Activated CD4-positive, alpha-beta memory T cell treated with anti-CD3 and anti-CD28 coated beads for 36 hours (primary cell): Measurements from ENCODE around the gene MDK. TPM values are rescaled to one million over a fixed set of nuclear protein-coding genes. Genes with fewer than 3 reads are reported as not detected.

Experiments
- CTCF ChIA-PET: fragments of 350-600 bp; sonication (Branson Sonifier 250); formaldehyde crosslinking; loops from one replicate; lab custom pipeline; 2021; ENCODE audit warnings: antibody characterized with exemption, inconsistent platforms; lab: Charles Lee
- POLR2A ChIA-PET: fragments of 350-600 bp; sonication (Branson Sonifier 250); formaldehyde crosslinking; loops from one replicate; lab custom pipeline; 2021; ENCODE audit warnings: antibody characterized with exemption; lab: Charles Lee
- DNase-seq: peaks from one replicate; pipeline ENCODE4 v3.0.0-alpha.2; 2020
- H3K27ac Mint-ChIP-seq: one replicate; pipeline ENCODE4 v1.8.0; 2021; ENCODE audit warnings: mixed read lengths
- H3K27me3 Mint-ChIP-seq: one replicate; pipeline ENCODE4 v1.8.0; 2021; ENCODE audit warnings: mixed read lengths
- H3K36me3 Mint-ChIP-seq: one replicate; pipeline ENCODE4 v1.8.0; 2021; ENCODE audit warnings: mixed read lengths
- H3K4me1 Mint-ChIP-seq: one replicate; pipeline ENCODE4 v1.8.0; 2021; ENCODE audit warnings: low read depth, mixed read lengths
- H3K4me3 Mint-ChIP-seq: one replicate; pipeline ENCODE4 v1.8.0; 2021; ENCODE audit warnings: mild to moderate bottlenecking, mixed read lengths
- H3K9me3 Mint-ChIP-seq: one replicate; pipeline ENCODE4 v1.8.0; 2021; ENCODE audit warnings: mixed read lengths
- intact Hi-C: fragments of 100-400 bp; cut with micrococcal nuclease; formaldehyde crosslinking; loops from one replicate; pipeline ENCODE4 v1.15.1; 2023
- total RNA-seq, 2 experiments: library from RNA; stranded (reverse); gene quantifications; one replicate each; pipeline ENCODE4 v1.2.3, GENCODE V29; 2021

MDK gene
- total RNA-seq, 2 experiments from 2014 or later = 5.9 to 7.0 TPM

GRCh38 chr11:46392421-46393230 lies 11.2 kb downstream of the MDK start:
- peaks cover 37% of the 10 kb centered on the region for H3K27me3 Mint-ChIP-seq
- peak overlapping the region; percentile 71 for H3K4me3 Mint-ChIP-seq
- intact Hi-C loops = no loop called here
- peak; percentile 87 for DNase-seq
- H3K36me3 Mint-ChIP-seq = peaks cover 3% of the 10 kb centered on the region
- H3K9me3 Mint-ChIP-seq = no peaks in the 10 kb centered on the region
- no peak overlapping the region for H3K27ac Mint-ChIP-seq
- ChIA-PET CTCF (interaction anchor here (0.6 to 7.8 kb wide), 13 partner anchors 20 to 225 kb away, joined by 3 to 83 read pairs (median 4); partner anchors contain the start of gene DGKZ), POLR2A (interaction anchor here (1.3 to 1.4 kb wide), 3 partner anchors 11 to 50 kb away, joined by 3 read pairs; partner anchors contain the start of gene MDK)
- peaks cover 27% of the 10 kb centered on the region for H3K4me1 Mint-ChIP-seq

GRCh38 chr11:46393231-46393616 lies 11.8 kb downstream of the MDK start:
- intact Hi-C loops = no loop called here
- H3K27ac Mint-ChIP-seq = no peak overlapping the region

GRCh38 chr11:46393759-46394158 lies 12.3 kb downstream of the MDK start:
- H3K4me3 Mint-ChIP-seq = no peak overlapping the region
- peaks cover 3% of the 10 kb centered on the region for H3K36me3 Mint-ChIP-seq
- peaks cover 28% of the 10 kb centered on the region for H3K27me3 Mint-ChIP-seq
- no peak for DNase-seq
- no peak overlapping the region for H3K27ac Mint-ChIP-seq
- intact Hi-C loops = no loop called here
- peaks cover 23% of the 10 kb centered on the region for H3K4me1 Mint-ChIP-seq
- CTCF ChIA-PET = interaction anchor here (1.2 to 7.8 kb wide), 3 partner anchors 25 to 135 kb away, joined by 3 to 83 read pairs (median 6); partner anchors contain the start of gene DGKZ
- no peaks in the 10 kb centered on the region for H3K9me3 Mint-ChIP-seq
- POLR2A ChIA-PET = no interaction called here

More at GRCh38 chr11:46393231-46393616, 11.8 kb downstream of the MDK start:
- no peak for DNase-seq
- Mint-ChIP-seq H3K4me1 (peaks cover 24% of the 10 kb centered on the region), H3K9me3 (no peaks in the 10 kb centered on the region), H3K36me3 (peaks cover 3% of the 10 kb centered on the region), H3K27me3 (peaks cover 32% of the 10 kb centered on the region), H3K4me3 (peak overlapping the region; percentile 71)
- CTCF ChIA-PET = interaction anchor here (0.6 to 7.8 kb wide), 7 partner anchors 19 to 136 kb away, joined by 3 to 83 read pairs (median 4); partner anchors contain the start of gene DGKZ
- POLR2A ChIA-PET = interaction anchor here (1.3 kb wide), 1 partner anchor 51 kb away, joined by 3 read pairs; no protein-coding TSS in a partner anchor

- peaks cover 11% of the 10 kb centered on the region for H3K27me3 Mint-ChIP-seq
- peaks cover 11% of the 10 kb centered on the region for H3K36me3 Mint-ChIP-seq
- H3K27ac Mint-ChIP-seq = no peak overlapping the region
- ChIA-PET POLR2A (no interaction called here), CTCF (interaction anchor here (1.9 kb wide), 1 partner anchor 9 kb away, joined by 5 read pairs; no protein-coding TSS in a partner anchor)
- H3K4me1 Mint-ChIP-seq = peaks cover 10% of the 10 kb centered on the region
- no peaks in the 10 kb centered on the region for H3K9me3 Mint-ChIP-seq
- no peak for DNase-seq
- H3K4me3 Mint-ChIP-seq = no peak overlapping the region
- intact Hi-C loops = no loop called here
These were observed 16.1 kb downstream of the MDK start for GRCh38 chr11:46397526-46397925.

GRCh38 chr11:46402957-46403902 lies 21.8 kb downstream of the MDK start:
- intact Hi-C loops = no loop called here
- Mint-ChIP-seq H3K9me3 (no peaks in the 10 kb centered on the region), H3K36me3 (peaks cover 30% of the 10 kb centered on the region), H3K4me3 (no peak overlapping the region), H3K4me1 (no peaks in the 10 kb centered on the region), H3K27ac (no peak overlapping the region), H3K27me3 (no peaks in the 10 kb centered on the region)
- CTCF ChIA-PET = no interaction called here
- POLR2A ChIA-PET = no interaction called here
- DNase-seq = no peak

- Mint-ChIP-seq H3K36me3 (peaks cover 35% of the 10 kb centered on the region), H3K27ac (no peak overlapping the region), H3K27me3 (no peaks in the 10 kb centered on the region), H3K4me1 (no peaks in the 10 kb centered on the region), H3K4me3 (no peak overlapping the region), H3K9me3 (no peaks in the 10 kb centered on the region)
- intact Hi-C loops = no loop called here
- DNase-seq = no peak
- ChIA-PET CTCF (no interaction called here), POLR2A (no interaction called here)
These were observed 23.1 kb downstream of the MDK start for GRCh38 chr11:46404476-46405017.

- Mint-ChIP-seq H3K4me3 (no peak overlapping the region), H3K36me3 (peaks cover 30% of the 10 kb centered on the region), H3K27me3 (no peaks in the 10 kb centered on the region), H3K4me1 (no peaks in the 10 kb centered on the region), H3K27ac (no peak overlapping the region), H3K9me3 (no peaks in the 10 kb centered on the region)
- no peak for DNase-seq
- ChIA-PET CTCF (no interaction called here), POLR2A (no interaction called here)
- intact Hi-C loops = no loop called here
These were observed 26.2 kb downstream of the MDK start for GRCh38 chr11:46407635-46408034.

- DNase-seq = no peak
- Mint-ChIP-seq H3K4me1 (no peaks in the 10 kb centered on the region), H3K27ac (no peak overlapping the region), H3K9me3 (no peaks in the 10 kb centered on the region), H3K27me3 (no peaks in the 10 kb centered on the region), H3K4me3 (no peak overlapping the region), H3K36me3 (peaks cover 24% of the 10 kb centered on the region)
- POLR2A ChIA-PET = interaction anchor here (0.6 kb wide), 1 partner anchor 187 kb away, joined by 3 read pairs; no protein-coding TSS in a partner anchor
- intact Hi-C loops = no loop called here
- CTCF ChIA-PET = interaction anchor here (0.7 to 2.0 kb wide), 2 partner anchors 19 to 80 kb away, joined by 5 to 6 read pairs; no protein-coding TSS in a partner anchor
These were observed 27.0 kb downstream of the MDK start for GRCh38 chr11:46408407-46408986.

- Mint-ChIP-seq H3K36me3 (peaks cover 21% of the 10 kb centered on the region), H3K9me3 (no peaks in the 10 kb centered on the region), H3K4me3 (no peak overlapping the region), H3K4me1 (no peaks in the 10 kb centered on the region), H3K27me3 (no peaks in the 10 kb centered on the region), H3K27ac (no peak overlapping the region)
- ChIA-PET CTCF (interaction anchor here (1.1 to 2.0 kb wide), 2 partner anchors 21 to 208 kb away, joined by 4 to 5 read pairs; no protein-coding TSS in a partner anchor), POLR2A (no interaction called here)
- no peak for DNase-seq
- intact Hi-C loops = loop anchor here (10.0 kb wide), 1 partner anchor 55 kb away; no protein-coding TSS in a partner anchor
These were observed 28.6 kb downstream of the MDK start for GRCh38 chr11:46410021-46410420.

- Mint-ChIP-seq H3K9me3 (no peaks in the 10 kb centered on the region), H3K27me3 (no peaks in the 10 kb centered on the region), H3K4me3 (no peak overlapping the region), H3K36me3 (peaks cover 28% of the 10 kb centered on the region), H3K27ac (no peak overlapping the region), H3K4me1 (no peaks in the 10 kb centered on the region)
- CTCF ChIA-PET = interaction anchor here (0.8 kb wide), 1 partner anchor 76 kb away, joined by 3 read pairs; no protein-coding TSS in a partner anchor
- POLR2A ChIA-PET = no interaction called here
- no peak for DNase-seq
- intact Hi-C loops = loop anchor here (10.0 kb wide), 1 partner anchor 51 kb away; no protein-coding TSS in a partner anchor
These were observed 32.4 kb downstream of the MDK start for GRCh38 chr11:46413760-46414465.
